Mucosa of descending colon (tissue), 3 donors: ENCODE data around the gene EHMT1. TPM values are rescaled to one million over a fixed set of nuclear protein-coding genes. Genes with fewer than 3 reads are reported as not detected.

Experiments
- ATAC-seq: fragments of 200-7000 bp; cut with Tn5 transposase; one replicate; pipeline ENCODE4 v1.9.1; 2020; ENCODE audit warnings: mild to moderate bottlenecking, moderate library complexity
- DNase-seq, 3 donors: peaks; one replicate each; pipeline ENCODE4 v3.0.0-alpha.2; 2020
- H3K36me3 ChIP-seq: fragments of 200-600 bp; one replicate; pipeline ENCODE4 v1.8.0; 2021; ENCODE audit warnings: low read depth, mild to moderate bottlenecking
- H3K4me1 ChIP-seq: fragments of 200-600 bp; one replicate; pipeline ENCODE4 v1.8.0; 2021; ENCODE audit warnings: low read depth, mild to moderate bottlenecking
- H3K4me3 ChIP-seq: fragments of 200-600 bp; one replicate; pipeline ENCODE4 v1.8.0; 2021; ENCODE audit warnings: mild to moderate bottlenecking
- H3K9me3 ChIP-seq: fragments of 200-600 bp; one replicate; pipeline ENCODE4 v1.8.0; 2021; ENCODE audit warnings: mild to moderate bottlenecking
- CTCF ChIP-seq: fragments of 200-600 bp; IDR thresholded peaks from one replicate; pipeline ENCODE4 v1.8.0; 2022; ENCODE audit warnings: antibody characterized with exemption, mild to moderate bottlenecking
- intact Hi-C, 2 donors: fragments of 100-400 bp; cut with DNase I in 1 of 2; cut with micrococcal nuclease in 1 of 2; formaldehyde crosslinking; loops; one replicate each; pipeline versions ENCODE4 v1.11.0 to v1.11.1; 2022; cut with DNase I, micrococcal nuclease
- total RNA-seq, 3 donors: library from RNA; stranded (reverse); fragmentation: NEBNext Ultra II Directional in 2 of 3; extraction: Animal tissue kit (Norgen Biotek cat#: 25700) in 2 of 3; gene quantifications; one replicate each; pipeline versions ENCODE4 v1.2.1 to v1.2.4, GENCODE V29; 2021 to 2023
- donor health status: DM: no; HTN: no; CAD: no; lungs with moderate emphysema.
- donor health status: DM: no; HTN: no; CAD: no.
- donor health status: DM: no; HTN: yes; CAD: no.

EHMT1 gene
- total RNA-seq, 3 donors from 2014 or later: 78.4 to 90.8 (median 83.3) TPM

GRCh38 chr9:137645211-137645610 lies 26.4 kb downstream of the EHMT1 start:
- TF ChIP-seq CTCF: no peak
- Histone ChIP-seq H3K4me1 (no peaks in the 10 kb centered on the region), H3K36me3 (no peaks in the 10 kb centered on the region), H3K9me3 (no peaks in the 10 kb centered on the region), H3K4me3 (no peak overlapping the region)
- DNase-seq (no peak), ATAC-seq (no peak)
- intact Hi-C loops: no loop called here

- Histone ChIP-seq H3K9me3 (no peaks in the 10 kb centered on the region), H3K36me3 (no peaks in the 10 kb centered on the region), H3K4me3 (no peak overlapping the region), H3K4me1 (no peaks in the 10 kb centered on the region)
- ATAC-seq (no peak), DNase-seq (no peak)
- intact Hi-C loops: no loop called here
- TF ChIP-seq CTCF: no peak
Observed at GRCh38 chr9:137646341-137646740, 27.5 kb downstream of the EHMT1 start.

GRCh38 chr9:137647096-137647714 lies 28.4 kb downstream of the EHMT1 start:
- Histone ChIP-seq H3K4me1 (no peaks in the 10 kb centered on the region), H3K9me3 (no peaks in the 10 kb centered on the region), H3K4me3 (no peak overlapping the region), H3K36me3 (no peaks in the 10 kb centered on the region)
- DNase-seq (no peak), ATAC-seq (no peak)
- intact Hi-C loops: no loop called here
- no peak for TF ChIP-seq CTCF

GRCh38 chr9:137648396-137648795 lies 29.6 kb downstream of the EHMT1 start:
- H3K9me3 ChIP-seq: no peaks in the 10 kb centered on the region
- no peaks in the 10 kb centered on the region for H3K36me3 ChIP-seq
- intact Hi-C loops: no loop called here
- H3K4me1 ChIP-seq: no peaks in the 10 kb centered on the region
- no peak for ATAC-seq
- no peak overlapping the region for H3K4me3 ChIP-seq
- TF ChIP-seq CTCF: no peak
- no peak for DNase-seq

- Histone ChIP-seq H3K36me3 (no peaks in the 10 kb centered on the region), H3K4me1 (no peaks in the 10 kb centered on the region), H3K9me3 (no peaks in the 10 kb centered on the region), H3K4me3 (no peak overlapping the region)
- ATAC-seq (no peak), DNase-seq (no peak)
- intact Hi-C loops: no loop called here
- TF ChIP-seq CTCF: no peak
Observed at GRCh38 chr9:137649553-137649952, 30.7 kb downstream of the EHMT1 start.

GRCh38 chr9:137650259-137650658 lies 31.5 kb downstream of the EHMT1 start:
- Histone ChIP-seq H3K9me3 (no peaks in the 10 kb centered on the region), H3K4me3 (no peak overlapping the region), H3K36me3 (no peaks in the 10 kb centered on the region), H3K4me1 (no peaks in the 10 kb centered on the region)
- DNase-seq (no peak), ATAC-seq (no peak)
- intact Hi-C loops: no loop called here
- TF ChIP-seq CTCF: no peak
